H1 (cell line): Measurements from ENCODE around the gene RAET1E. TPM values are rescaled to one million over a fixed set of nuclear protein-coding genes. Genes with fewer than 3 reads are reported as not detected.

ENCODE experiments used
- CBX8 ChIP-seq: fragments of 300-800, 300-1000 bp; sonication (generic); IDR thresholded peaks from 2 replicates; pipeline ENCODE4 v1.7.1; 2016; ENCODE audit warnings: low read depth, low read length, borderline replicate concordance
- CHD7 ChIP-seq: fragments of 300-600 bp; sonication (generic); IDR thresholded peaks from 2 replicates; pipeline ENCODE4 v1.7.1; 2012; ENCODE audit warnings: low read length, moderate library complexity, mild to moderate bottlenecking, inconsistent platforms; ENCODE audit not compliant: insufficient replicate concordance
- CTCF ChIP-seq, 3 experiments: IDR thresholded peaks; 1 replicate in 2 of 3; 2 replicates in 1 of 3; pipeline versions ENCODE4 v1.5.1 to v1.6.1; 2011; ENCODE audit warnings: low read length in 3 of 3, mild to moderate bottlenecking in 3 of 3, inconsistent platforms in 2 of 3, low read depth in 1 of 3, moderate library complexity in 1 of 3; ENCODE audit not compliant: insufficient read depth in 1 of 3; ENCODE audit errors: control extremely low read depth in 1 of 3
- KDM5A ChIP-seq: fragments of 200-600 bp; IDR thresholded peaks from 2 replicates; pipeline ENCODE4 v1.7.1; 2012; ENCODE audit warnings: mild to moderate bottlenecking, low read length, inconsistent platforms, mixed read lengths
- SAP30 ChIP-seq: fragments of 300-600 bp; sonication (generic); IDR thresholded peaks from 2 replicates; pipeline ENCODE4 v1.7.1; 2012; ENCODE audit warnings: low read length, moderate library complexity, mild to moderate bottlenecking, inconsistent platforms; ENCODE audit not compliant: insufficient read depth, insufficient replicate concordance
- TEAD4 ChIP-seq: IDR thresholded peaks from 2 replicates; pipeline ENCODE4 v1.6.1; 2012; ENCODE audit warnings: low read depth, low read length, inconsistent platforms, mixed read lengths
- polyA plus RNA-seq, 7 experiments: library from polyadenylated mRNA; depleted of rRNA in 3 of 7; stranded (reverse) in 5 of 7; unstranded in 2 of 7; fragments of >200 nt in 5 of 7; fragments of 200-250 nt in 2 of 7; gene quantifications; 1 replicate in 5 of 7; 2 replicates in 1 of 7; 4 replicates in 1 of 7; pipeline versions ENCODE4 v1.2.1 to v1.2.3, GENCODE V29; 2011 to 2013; ENCODE audit warnings: missing spikeins in 2 of 7, mixed read lengths in 2 of 7
- total RNA-seq: library from RNA; stranded (reverse); fragmentation: NEBNext Ultra II Directional; extraction: Animal tissue kit (Norgen Biotek cat#: 25700); gene quantifications from 2 replicates; pipeline ENCODE4 v1.2.1, GENCODE V29; 2021

The RAET1E gene
- total and polyA plus RNA-seq, 2 of the 8 experiments (the other 6 are each of a cell fraction or from before 2014, with no cell fraction given), result not detected

DNA sequence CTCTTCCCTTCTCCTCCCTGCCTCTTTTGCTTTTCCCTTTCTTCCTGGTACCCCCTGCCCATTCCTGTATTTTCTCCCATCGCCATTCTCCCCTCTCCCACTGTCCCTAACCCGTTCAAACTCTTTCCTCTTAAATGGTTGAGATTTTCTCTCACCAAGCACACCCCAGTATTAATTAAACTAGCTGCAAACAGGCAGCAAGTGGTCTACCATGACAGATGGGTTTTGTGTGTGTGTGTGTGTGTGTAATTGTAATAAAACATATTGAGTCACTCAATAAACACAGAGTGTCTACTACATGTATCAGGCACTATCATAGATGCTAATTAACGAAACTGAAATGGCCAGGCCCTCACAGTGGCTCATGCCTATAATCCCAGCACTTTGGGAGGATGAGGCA lies 6.7 kb downstream of the RAET1E start (continued):
- TF ChIP-seq CHD7 (no peak), SAP30 (no peak), CTCF (IDR thresholded peaks at IDR 0.05; ENCODE audit: control extremely low read depth in 1 of 3, insufficient read depth in 1 of 3, low read depth in 1 of 3, low read length in 3 of 3) (no peak), TEAD4 (no peak), CBX8 (no peak), KDM5A (no peak)
